EL (cell line): ENCODE results near the gene MED1.

Experiments
- DNase-seq: peaks from one replicate; pipeline ENCODE4 v3.0.0-alpha.2; 2016

The MED1 gene

GRCh38 chr17:39361064-39361463, 90.0 kb downstream of the MED1 start:
- no peak for DNase-seq

DNA sequence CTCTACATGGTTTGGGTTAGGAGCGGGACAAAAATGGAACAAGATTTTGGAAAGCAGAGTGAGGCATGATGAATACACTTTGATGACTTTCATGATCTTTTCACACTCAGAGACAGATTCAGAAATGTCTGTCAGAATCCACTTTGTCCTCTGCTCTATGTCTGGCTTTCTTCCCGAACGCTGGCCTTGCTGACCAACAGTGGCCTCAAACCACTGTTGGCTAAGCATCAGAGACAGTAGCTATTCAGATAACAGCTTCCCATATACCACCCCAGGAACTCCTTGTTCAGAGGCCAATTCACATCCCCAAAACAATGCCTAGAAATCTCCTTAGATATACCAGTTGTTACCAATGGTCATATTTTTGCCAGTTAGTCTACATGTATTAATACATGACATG, 90.5 kb downstream of the MED1 start:
- DNase-seq = no peak

- no peak for DNase-seq
These were observed 91.1 kb downstream of the MED1 start for GRCh38 chr17:39359994-39360393.

GRCh38 chr17:39357986-39358385, 93.1 kb downstream of the MED1 start:
- DNase-seq = no peak

- DNase-seq = no peak
These were observed 93.6 kb downstream of the MED1 start for GRCh38 chr17:39357488-39357887.
